Measurements from ENCODE around the gene TMPRSS11E.
"Not testable (repeated sequence)": the region's sequence is repeated elsewhere in the genome, so short reads cannot be mapped to it uniquely, and the experiment has no call there.

DNA sequence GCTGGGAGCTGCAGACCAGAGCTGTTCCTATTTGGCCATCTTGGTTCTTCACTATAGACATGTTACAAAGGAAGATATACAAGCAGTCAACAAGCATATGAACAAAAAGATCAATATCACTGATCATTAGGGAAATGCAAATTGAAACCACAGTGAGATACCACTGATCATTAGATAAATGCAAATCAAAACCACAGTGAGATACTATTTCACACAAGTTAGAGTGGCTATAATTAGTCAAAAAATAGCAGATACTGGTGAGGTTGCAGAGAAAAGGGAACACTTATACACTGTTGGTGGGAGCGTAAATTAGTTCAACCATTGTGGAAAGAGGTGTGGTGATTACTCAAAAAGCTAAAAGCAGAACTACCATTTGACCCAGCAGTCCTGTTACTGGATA is 58.2 kb downstream of the TMPRSS11E start:
- not testable (repeated sequence) for TF ChIP-seq POLR2A (IDR thresholded peaks at IDR 0.05)
- TF ChIP-seq, protein P1, sequence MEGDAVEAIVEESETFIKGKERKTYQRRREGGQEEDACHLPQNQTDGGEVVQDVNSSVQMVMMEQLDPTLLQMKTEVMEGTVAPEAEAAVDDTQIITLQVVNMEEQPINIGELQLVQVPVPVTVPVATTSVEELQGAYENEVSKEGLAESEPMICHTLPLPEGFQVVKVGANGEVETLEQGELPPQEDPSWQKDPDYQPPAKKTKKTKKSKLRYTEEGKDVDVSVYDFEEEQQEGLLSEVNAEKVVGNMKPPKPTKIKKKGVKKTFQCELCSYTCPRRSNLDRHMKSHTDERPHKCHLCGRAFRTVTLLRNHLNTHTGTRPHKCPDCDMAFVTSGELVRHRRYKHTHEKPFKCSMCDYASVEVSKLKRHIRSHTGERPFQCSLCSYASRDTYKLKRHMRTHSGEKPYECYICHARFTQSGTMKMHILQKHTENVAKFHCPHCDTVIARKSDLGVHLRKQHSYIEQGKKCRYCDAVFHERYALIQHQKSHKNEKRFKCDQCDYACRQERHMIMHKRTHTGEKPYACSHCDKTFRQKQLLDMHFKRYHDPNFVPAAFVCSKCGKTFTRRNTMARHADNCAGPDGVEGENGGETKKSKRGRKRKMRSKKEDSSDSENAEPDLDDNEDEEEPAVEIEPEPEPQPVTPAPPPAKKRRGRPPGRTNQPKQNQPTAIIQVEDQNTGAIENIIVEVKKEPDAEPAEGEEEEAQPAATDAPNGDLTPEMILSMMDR (IDR thresholded peaks at IDR 0.05): not testable (repeated sequence)

All from heart left ventricle (tissue), 13 donors.